CD4-positive, alpha-beta T cell treated with Interleukin-2 at 100 ng/mL for 4 hours (primary cell): Measurements from ENCODE around the gene ELK4.

Experiments used
- DNase-seq: peaks from one replicate; pipeline ENCODE4 v3.0.0-alpha.2; 2020; ENCODE audit warnings: low spot score

ELK4 gene

DNA sequence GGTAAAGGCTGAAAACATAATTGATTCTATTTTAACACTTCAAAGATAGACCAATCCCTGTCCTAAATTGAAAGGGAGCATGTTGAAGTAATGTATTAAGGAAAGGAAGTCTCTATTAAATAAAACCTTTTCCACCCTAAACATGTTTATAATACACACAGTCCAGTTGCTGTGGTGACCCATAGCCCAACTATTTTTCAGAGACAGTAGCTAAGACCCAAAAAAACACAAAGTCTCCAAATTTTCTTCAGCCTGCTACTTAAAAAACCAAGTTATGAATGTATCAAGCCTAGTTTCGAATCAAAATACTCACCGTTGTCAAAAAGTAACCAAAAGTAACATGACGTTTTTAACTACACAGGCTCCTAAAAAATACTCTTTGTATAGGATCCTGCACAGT is 1.6 kb downstream of the ELK4 start:
- DNase-seq, result peak; percentile 20

DNA sequence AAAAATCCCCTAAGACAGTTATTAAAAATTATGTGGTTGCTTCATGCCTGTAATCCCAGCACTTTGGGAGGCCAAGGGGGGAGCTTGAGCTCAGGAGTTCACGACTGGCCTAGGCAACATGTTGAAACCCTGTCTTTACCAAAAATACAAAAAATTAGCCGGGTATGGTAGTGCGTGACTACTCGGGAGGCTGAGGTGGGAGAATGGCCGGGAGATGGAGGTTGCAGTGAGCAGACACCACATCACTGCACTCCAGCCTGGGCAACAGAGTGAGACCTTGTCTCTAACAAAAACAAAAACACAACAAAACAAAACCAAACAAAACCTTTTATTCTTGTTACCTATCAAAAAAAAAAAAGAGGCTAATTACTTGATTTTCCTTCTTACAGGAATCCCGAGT is 2.1 kb downstream of the ELK4 start:
- no peak for DNase-seq

DNA sequence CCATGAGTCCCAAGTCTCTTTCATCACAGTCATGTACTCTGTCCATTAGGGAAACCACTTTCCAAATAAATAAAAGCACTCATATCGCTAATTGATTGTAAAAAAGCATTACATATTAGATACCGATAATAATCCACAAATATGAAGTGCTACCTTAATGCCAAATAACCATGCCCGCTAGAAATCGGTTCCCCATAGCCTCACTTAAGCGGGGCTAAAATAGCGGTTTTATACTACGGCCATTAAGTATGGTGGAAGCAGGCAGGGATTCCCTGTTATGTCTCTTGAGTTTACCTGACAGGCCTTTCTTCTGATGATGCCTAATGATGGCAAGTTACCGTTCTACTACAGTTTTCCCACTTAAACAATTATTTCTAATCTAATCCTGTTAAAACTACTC is 3.9 kb downstream of the ELK4 start:
- DNase-seq, result no peak

DNA sequence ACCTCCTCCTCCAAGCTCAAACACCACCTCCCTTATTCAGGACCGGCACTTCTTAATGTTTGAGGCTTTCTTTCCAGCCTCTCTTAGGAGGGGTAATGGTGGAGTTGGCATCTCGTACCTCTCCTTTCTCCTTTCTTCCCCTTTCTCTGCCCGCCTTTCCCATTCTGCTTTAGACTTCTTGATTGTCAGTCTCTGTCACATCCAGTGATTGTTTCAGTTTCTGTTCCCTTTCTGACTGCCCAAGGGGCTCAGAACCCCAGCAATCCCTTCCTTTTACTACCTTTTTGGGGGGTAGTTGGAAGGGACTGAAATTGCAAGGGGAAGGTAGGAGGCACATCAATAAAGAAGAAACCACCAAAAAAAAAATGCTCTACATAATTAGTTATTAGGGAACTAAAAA is 5.6 kb downstream of the ELK4 start:
- DNase-seq, result no peak

DNA sequence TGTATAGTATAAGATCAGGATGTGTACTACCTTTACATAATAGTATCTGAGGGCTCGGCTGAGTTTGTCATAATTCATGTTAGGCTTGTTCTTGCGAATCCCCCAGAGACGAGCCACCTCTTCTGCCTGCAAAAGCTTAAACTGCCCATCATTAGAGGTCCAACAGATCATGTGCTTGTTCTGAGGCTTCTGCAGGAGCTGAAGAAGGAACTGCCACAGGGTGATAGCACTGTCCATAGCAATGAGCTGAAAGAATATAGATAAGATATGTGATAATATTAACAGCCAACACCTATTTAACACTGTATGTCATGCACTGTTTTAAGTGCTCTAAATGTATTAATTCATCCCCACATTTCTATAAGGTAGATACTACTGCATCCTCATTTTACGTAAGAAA is 8.2 kb downstream of the ELK4 start:
- no peak for DNase-seq

DNA sequence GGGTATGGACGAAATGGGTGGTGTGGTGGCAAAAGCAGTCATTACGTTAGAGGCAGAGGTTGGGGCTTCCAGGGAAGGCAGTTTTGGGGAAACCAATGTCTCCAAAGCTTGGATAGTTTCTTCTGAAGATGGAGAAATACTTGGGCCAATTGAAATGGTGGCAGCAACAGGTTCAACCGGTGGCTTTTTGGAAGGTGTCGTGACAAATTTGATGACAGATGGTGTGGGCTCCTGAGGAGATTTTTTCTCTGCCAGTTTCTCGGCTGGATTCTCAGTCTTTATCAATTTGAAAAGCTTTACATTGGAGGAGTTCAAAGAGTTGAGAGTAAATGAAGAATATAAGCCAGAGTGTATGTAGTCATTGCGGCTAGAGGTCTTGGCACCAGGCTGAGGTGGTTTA is 11.5 kb downstream of the ELK4 start:
- no peak for DNase-seq

DNA sequence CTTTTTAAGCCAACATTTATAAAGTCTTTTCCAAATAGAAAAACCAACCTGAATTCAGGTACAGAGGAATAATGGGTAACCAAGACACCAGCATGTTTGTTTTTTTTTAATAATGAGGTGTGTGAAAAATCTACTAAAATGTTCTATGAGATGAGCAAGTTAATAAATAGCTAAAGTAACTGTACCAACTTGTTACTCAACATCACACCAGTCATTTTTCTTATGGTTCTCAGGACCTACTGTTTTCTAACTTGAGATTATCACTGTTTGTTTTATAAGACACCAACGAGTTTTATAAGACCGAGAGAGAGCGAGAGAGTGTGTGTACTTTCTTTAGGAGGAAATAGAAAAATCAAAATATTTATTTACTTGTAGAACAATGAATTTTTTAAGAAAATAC is 12.4 kb downstream of the ELK4 start:
- no peak for DNase-seq

DNA sequence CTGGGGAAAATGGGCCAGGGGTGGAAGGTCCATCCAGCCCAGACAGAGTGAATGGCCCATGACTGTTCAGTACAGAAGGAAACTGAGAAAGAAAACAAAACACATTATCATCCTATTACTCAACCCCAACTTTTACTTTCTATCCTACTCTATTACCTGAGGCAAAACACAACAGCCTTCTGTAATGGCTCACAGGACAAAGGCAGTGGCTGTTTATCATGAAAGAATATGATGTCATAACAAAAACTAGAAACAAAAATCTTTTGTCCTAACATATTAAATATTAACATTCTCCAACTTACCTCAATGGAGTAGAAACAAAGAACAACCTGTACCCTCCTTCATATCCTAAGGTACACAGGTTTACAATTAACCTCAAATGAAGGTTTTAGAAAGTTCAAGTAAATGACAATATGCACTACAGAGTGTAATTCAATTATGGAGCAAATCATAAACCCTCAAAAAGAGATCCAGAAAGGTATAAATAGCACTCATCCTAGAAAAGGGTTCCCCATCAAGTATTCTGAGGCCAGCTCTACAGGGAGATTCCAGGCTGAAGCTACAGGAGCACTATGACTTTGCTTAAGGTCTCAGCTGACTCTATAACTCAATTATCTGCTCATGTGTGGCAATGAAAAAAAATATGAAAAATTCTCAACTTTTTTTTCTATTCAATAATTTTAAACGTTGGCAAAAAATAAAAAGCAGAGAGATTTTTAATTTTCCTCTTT is 15.1 kb downstream of the ELK4 start:
- no peak for DNase-seq

DNA sequence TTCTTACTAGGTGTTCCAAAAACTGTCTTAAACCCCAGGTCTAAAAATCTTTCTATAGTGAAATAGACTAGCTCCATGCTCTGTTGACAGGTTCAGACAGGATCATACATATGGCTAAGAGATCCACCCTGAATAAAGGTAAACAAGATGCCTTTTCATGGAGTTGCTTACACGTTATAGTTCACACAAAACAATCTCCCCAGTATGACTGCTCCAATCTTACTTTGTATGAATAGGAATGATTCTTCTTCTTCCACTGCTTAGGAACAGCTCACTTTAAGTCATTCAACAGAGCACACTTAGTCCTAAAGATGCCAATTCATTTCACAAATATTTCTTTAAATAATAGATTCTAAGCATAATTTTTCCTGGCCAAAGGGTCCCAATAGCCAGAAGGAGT is 16.0 kb downstream of the ELK4 start:
- no peak for DNase-seq

DNA sequence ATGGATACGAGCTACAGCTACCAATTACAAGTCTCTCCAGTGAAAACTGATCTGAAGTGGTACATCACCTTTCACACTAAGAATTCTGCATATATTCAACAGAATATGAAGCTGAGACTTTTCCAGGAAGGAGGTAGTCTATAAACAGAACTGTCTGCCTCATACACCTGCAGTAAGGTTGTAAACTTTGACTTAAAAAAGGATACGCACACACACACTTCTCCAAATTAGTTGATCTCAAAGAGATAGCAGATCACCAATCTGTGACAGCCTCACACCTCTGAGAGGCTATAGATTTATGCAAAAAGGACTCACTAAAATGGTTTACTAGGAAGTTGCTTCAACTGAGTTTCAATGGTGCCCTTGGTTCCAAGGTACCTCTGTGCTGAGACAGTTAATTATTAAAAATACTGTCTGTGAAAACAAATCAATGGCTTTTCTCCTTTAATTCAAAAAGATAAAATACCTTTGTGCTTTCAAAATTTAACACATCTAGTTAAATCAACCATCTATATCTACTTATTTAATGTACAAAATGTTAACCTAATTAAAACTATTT is 17.9 kb downstream of the ELK4 start:
- no peak for DNase-seq

DNA sequence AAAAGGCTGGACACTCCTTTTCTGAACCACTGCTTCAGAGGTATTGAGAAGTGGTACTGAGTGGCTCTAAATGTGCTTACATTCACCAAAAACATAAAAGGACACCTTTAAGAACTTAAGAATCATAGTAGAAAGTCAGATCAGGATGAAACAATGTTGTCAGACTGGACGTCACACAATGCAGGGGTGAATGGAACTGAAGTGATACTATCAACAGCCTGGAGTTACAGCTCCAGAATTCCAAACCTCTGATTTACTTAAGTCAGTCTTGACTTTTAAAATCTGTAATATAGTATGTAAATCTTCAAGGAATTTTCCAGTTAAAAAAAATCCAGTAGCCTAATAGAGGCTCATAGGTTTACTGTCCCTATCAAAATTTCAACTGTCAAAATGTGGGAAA is 19.3 kb downstream of the ELK4 start:
- DNase-seq, result no peak

DNA sequence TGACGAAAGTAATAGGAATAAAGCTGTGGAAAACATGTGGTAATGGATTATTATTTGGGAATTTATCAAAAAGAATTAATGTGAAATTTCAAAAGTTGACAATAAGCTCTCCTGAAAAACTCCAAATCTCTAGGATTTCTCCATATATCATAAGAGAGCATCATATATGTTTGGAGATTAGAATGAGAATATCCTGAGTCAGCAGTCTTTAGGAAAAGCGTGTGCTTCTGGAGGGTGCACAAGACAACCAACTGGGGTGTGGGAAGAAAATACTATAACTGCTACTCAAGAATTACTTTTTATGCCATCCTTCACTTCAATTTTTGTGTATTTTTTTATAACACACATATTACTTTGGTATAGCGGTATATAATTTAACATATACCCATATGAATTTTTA is 19.7 kb downstream of the ELK4 start:
- DNase-seq, result no peak

DNA sequence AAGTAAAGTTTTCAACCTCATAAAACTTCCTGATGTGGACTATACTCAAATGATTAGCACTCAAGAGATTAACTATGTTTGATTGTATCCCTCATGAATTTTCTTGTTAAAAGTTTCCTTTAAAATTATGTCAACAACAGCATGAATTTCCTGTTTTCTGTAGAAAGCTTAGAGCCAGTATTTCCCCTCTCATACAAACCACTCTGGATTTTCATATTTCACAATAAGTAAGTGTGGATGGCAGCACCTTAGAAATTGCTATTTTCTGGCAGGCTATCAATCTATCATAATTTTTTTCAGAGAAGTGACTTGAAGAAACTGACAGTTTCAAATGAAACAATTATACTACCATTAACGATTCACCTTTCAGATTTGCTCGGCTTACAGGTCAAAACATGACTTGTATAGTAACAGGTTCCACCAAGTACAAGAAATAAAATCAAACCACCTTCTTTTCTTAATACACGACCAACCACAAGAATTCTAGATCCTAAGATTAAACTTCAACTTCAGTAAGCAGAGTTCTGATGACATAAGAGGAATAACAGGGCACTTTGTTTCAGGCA is 20.8 kb downstream of the ELK4 start:
- no peak for DNase-seq

DNA sequence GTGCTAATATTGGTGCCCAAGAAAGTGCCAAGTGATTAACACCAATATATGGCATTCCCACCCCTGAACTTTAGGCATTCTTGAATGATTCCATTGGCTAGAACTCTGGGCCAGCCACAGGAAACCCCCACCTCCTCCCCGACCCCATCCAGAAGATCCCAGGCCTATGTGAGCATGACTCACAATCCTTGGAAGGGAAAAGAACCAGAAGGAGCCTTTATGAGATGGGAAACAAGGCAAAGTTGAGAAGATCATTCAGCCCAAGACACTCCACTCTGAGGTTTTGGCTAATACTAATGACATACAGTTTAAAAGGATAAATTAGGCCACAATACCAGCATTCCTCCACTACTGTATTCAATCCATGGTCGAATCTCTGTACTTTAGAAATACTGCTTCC is 21.8 kb downstream of the ELK4 start:
- DNase-seq, result no peak

DNA sequence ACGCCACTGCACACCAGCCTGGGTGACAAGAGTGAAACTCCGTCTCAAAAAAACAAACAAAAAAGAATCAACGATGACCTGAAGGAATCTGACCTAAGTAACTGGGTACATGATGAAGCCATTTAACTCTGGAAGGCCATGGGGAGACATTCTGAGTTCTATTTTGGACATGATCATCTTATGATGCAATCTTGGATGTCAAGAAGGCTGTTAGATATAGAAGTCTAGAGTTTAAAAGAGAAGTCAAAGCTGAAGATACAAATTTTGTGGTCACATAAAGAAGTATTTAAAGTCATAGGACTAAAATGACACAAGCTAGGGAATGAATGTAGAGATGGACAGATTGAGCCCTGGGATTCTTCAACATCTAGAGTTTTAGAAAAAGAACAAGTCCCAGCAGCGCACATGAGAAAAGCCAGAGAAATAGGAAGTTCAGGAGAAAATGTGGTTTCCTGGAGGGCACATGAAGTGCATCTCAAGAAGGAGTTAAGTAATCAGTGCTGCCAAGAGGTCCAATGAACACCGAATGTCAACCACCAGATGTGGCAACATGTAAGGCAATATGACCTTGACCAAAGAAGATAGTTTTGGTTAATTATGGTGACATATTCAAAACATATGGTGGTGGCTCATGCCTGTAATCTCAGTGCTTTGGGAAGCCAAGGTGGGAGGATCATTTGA is 26.8 kb downstream of the ELK4 start:
- no peak for DNase-seq

DNA sequence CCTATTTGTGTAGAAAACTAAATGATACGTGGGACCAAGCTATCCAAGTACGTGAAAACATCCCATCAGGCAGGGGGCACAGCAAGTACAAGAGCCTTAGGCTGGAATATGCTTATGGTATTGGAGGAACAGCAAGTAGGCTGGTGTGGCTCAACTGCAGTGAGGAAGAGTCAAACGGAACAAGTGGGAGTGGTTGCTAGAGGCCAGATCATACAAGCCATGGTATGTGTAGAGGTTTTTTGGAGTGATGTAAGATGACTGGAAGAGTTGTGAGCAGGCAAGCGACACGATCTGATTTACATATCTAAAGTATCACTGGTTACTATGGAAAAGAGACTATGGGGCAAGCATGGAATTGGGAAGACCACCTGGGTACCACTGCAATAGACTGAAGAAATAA is 27.8 kb downstream of the ELK4 start:
- DNase-seq, result no peak

DNA sequence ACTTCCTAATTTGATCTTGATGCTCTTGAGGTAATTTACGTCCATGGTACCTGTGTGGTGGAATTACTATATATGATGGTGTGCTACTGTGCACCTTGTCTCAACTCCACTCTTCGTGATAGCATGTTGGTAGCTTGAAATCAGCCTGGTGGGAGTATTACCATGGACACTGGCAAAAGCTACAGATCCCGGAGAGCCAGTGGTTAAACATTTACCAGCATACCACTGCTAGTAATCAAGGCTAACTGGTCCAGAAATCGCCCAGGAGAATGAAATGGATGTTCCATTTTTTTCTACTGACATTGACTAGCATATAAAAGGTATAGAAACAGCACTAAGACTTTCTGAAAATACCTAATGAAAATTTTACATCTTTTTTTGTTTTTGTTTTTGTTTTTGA is 30.6 kb downstream of the ELK4 start:
- DNase-seq, result no peak

DNA sequence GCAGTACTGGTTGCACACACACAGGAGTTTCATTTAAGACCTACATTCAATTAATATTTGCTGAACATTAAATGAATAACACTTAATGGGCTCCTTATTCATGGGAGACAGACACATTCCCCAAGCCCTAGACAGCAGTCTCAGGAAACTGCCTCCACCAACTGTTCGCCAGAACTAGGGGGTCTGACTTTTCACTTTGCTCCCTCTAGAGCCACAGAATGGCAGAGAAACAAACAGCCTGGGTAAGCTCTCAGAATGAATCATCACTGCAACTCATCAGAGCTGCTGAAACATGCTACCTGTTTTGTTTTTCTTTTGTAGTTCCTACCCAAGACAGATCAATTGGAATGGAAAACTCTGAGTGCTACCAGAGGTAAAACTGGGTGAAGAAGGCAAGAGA is 31.7 kb downstream of the ELK4 start:
- DNase-seq, result no peak

DNA sequence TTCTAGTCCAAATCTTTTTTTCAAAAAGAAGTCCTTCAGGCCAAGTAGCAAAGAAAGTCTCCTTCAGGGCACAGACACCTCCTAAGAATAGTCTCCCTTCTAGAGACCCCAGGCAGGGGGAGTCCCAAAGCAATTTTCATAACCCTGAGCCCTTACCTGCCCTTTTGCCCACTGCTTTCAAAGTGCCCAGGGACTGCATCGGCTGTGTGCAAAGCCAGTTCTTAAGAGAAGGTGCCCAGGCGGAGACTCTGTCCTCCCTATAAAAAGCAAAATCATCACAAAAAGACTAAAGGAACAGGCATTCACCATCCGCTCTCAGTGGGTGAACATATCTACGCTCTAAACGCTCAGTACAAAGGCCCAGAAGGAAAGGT is 32.2 kb downstream of the ELK4 start:
- no peak for DNase-seq

DNA sequence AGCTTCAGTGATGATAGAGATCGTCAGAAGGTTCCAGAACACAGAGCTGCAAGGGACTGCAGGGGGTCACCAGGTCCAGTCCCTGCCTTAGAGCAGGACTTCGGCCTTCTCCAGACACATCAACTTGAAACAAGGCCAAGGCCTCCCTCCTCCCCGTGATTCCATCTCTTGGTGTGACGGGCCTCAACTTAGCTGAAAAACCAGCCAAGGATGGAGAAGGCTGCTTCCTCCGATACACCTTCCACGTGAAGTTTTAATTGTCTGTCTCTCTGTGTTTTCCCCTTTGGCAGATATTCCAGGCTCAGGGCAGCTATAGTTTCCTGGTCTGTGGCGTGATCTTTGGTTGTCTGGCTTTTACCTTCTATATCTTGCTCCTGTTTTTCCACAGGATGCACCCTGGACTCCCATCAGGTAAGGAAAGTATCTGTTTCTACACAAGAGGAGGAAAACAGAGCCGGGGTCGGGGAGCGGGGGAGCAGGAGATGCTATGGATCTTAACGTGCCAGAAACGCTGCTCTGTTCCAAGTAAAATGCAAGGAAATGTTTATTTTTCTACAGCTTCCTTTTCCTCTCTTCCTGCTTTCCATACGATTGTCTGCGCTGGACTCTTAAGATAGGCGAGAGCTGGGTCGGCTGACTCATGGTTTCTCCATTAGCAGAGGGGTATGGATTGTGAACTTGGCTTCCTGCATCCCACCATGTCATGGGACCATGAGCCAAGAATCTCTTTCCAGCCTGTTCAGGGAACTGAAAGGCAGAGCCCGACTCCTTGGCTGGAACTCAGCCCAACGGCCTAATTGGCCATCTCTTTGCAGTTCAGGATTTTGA is 32.8 kb downstream of the ELK4 start:
- no peak for DNase-seq

DNA sequence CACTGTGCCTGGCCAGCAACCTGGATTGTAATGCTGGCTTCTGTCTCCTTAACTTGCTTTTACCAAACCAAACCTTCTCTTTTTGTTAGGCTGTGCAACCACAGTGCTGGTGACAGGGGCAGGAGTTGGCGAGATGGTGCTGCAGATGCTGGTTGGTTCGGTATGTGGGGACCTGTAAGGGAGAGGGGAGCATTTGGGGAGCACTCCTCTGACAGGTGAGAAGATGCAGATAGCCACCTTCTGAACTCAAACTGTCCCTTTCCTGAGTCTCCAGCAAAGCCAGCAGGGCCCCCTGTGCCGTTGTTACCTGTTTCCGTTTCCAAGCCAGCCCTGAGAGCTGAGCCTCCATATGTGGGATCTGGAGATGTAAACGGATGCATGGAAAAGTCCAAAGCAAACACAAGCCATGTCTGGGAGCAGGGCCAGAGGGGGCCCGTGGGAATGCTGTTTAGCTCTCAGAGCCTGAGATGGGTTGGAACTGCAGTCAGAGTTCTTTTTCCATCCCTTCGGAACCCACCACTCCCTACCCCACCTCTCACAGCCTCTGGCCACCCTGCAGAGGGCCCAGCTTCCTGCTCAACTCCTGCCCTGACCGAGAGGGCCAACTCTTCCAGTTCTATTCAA is 34.0 kb downstream of the ELK4 start:
- no peak for DNase-seq

DNA sequence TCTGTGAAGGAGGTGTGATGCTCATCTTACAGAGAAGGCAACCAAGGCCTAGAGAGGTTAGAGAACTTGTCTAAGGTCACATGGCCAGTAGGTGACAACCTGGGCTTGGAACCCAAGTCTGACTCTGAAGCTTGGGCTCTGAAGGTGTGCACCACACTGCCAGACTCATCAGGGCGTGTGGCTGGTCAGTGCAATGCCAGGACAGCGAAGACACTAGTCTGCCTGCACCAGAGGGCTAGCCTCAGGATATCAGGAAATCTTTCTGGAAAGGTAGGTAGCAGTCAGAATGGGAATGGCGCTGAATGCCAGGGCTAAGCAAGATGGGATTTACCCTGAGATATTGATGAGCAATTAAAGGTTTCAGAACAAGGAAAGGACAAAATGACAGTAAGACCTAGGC is 34.9 kb downstream of the ELK4 start:
- no peak for DNase-seq
